ENCODE measurements around the gene TMX2. TPM values are rescaled to one million over a fixed set of nuclear protein-coding genes. Genes with fewer than 3 reads are reported as not detected.

The TMX2 gene
- total RNA-seq, 1 experiment from 2014 or later: 132 TPM

- Histone ChIP-seq H3K9me3 (replicated peaks) (no peaks in the 10 kb centered on the region), H3K4me3 (peak within 1 kb of the TSS; percentile 75), H3K36me3 (peaks cover 87% of the 10 kb centered on the region), H3K4me1 (replicated peaks) (peaks cover 13% of the 10 kb centered on the region), H3K27me3 (replicated peaks) (no peaks in the 10 kb centered on the region), H3K27ac (peak within 1 kb of the TSS; percentile 80)
- DNase-seq (ENCODE audit: low read depth in 1 of 2, low spot score in 2 of 2): peak; percentile 94 to 98
Measured at GRCh38 chr11:57741132-57742086, 29.0 kb downstream of the TMX2 start, which contains the start of gene SELENOH. Gene SELENOH, plus strand, starts transcription at chr11:57741491. Its CDS starts 105 bp downstream, at chr11:57741596.

GRCh38 chr11:57742087-57742452 lies 29.7 kb downstream of the TMX2 start:
- Histone ChIP-seq H3K27me3 (replicated peaks) (no peaks in the 10 kb centered on the region), H3K4me1 (replicated peaks) (peaks cover 13% of the 10 kb centered on the region), H3K27ac (peak overlapping the region; percentile 80), H3K4me3 (peak overlapping the region; percentile 75), H3K9me3 (replicated peaks) (no peaks in the 10 kb centered on the region), H3K36me3 (peaks cover 85% of the 10 kb centered on the region)
- no peak for DNase-seq (ENCODE audit: low read depth in 1 of 2, low spot score in 2 of 2)

DNA sequence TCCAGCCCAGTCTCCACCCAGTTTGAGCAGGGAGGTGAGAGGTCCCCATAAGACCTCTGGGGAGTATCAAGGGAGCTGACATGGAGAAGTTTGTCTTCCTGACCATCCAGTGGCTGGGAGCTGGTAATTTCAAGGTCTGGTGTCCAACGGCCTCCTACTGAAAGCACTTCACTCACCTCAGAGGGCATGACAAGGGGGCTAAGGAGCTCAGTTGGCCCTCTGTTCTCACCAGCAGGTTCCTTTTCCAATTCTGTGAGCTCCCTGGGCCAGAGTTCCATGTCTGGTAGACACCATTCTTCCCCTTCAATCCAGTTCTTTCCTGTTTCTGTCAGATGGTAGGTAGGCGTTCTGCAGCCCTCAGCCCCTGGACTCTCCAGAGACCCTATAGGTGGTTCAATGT lies 32.0 kb downstream of the TMX2 start:
- H3K27me3 ChIP-seq (replicated peaks): no peaks in the 10 kb centered on the region
- no peak overlapping the region for H3K4me3 ChIP-seq
- H3K36me3 ChIP-seq: peaks cover 65% of the 10 kb centered on the region
- H3K9me3 ChIP-seq (replicated peaks): no peaks in the 10 kb centered on the region
- H3K4me1 ChIP-seq (replicated peaks): peaks cover 13% of the 10 kb centered on the region
- no peak for DNase-seq (ENCODE audit: low read depth in 1 of 2, low spot score in 2 of 2)
- no peak overlapping the region for H3K27ac ChIP-seq

- DNase-seq (ENCODE audit: low read depth in 1 of 2, low spot score in 2 of 2): no peak
- no peaks in the 10 kb centered on the region for H3K9me3 ChIP-seq (replicated peaks)
- peaks cover 13% of the 10 kb centered on the region for H3K4me1 ChIP-seq (replicated peaks)
- no peaks in the 10 kb centered on the region for H3K27me3 ChIP-seq (replicated peaks)
- H3K27ac ChIP-seq: no peak overlapping the region
- H3K4me3 ChIP-seq: no peak overlapping the region
- peaks cover 61% of the 10 kb centered on the region for H3K36me3 ChIP-seq
Measured at GRCh38 chr11:57745206-57745605, 32.8 kb downstream of the TMX2 start.

DNA sequence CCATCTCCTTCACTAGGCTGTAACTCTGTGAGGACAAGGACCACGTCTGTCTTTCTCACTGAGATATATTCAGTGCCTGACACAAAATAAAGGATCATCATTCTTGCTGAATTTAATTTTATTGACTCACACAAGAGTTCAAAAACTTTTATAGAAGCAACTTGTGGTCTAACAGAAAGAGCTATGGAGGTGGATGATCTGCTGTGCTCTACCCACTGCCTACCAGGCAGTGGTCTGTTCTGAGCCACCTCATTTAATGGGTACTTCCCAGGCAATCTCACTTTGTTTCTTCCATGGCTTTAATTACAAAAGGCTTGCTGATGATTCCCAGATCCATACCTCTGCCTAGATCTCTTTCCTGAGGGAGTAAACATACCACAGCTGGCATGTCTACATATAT lies 34.5 kb downstream of the TMX2 start:
- no peak overlapping the region for H3K27ac ChIP-seq
- H3K27me3 ChIP-seq (replicated peaks): no peaks in the 10 kb centered on the region
- H3K4me3 ChIP-seq: no peak overlapping the region
- no peaks in the 10 kb centered on the region for H3K9me3 ChIP-seq (replicated peaks)
- no peak for DNase-seq (ENCODE audit: low read depth in 1 of 2, low spot score in 2 of 2)
- peaks cover 7% of the 10 kb centered on the region for H3K4me1 ChIP-seq (replicated peaks)
- peaks cover 44% of the 10 kb centered on the region for H3K36me3 ChIP-seq

DNA sequence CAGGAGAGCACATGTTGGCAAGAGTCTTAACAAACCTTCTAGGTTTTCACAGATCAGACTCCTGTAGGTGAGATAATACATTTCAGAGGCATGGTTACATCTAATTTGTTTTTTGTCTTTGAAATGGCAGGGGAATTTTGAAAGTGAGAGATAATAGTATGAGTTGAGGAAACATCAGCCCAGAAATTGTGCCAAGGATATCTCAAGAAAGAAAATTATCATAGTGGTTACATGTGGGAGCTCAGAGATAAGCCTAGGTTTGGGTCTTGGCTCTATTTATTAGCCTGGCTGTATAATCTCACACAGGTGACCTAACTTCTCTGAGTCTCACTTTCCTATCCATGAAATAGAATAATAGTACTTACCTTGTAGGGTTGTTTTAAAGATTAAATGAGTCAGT lies 38.8 kb downstream of the TMX2 start:
- no peak for DNase-seq (ENCODE audit: low read depth in 1 of 2, low spot score in 2 of 2)
- no peak overlapping the region for H3K4me3 ChIP-seq
- no peaks in the 10 kb centered on the region for H3K27me3 ChIP-seq (replicated peaks)
- no peaks in the 10 kb centered on the region for H3K4me1 ChIP-seq (replicated peaks)
- H3K9me3 ChIP-seq (replicated peaks): no peaks in the 10 kb centered on the region
- peaks cover 3% of the 10 kb centered on the region; the same call in 1 of the 2 replicates for H3K36me3 ChIP-seq
- no peak overlapping the region for H3K27ac ChIP-seq

DNA sequence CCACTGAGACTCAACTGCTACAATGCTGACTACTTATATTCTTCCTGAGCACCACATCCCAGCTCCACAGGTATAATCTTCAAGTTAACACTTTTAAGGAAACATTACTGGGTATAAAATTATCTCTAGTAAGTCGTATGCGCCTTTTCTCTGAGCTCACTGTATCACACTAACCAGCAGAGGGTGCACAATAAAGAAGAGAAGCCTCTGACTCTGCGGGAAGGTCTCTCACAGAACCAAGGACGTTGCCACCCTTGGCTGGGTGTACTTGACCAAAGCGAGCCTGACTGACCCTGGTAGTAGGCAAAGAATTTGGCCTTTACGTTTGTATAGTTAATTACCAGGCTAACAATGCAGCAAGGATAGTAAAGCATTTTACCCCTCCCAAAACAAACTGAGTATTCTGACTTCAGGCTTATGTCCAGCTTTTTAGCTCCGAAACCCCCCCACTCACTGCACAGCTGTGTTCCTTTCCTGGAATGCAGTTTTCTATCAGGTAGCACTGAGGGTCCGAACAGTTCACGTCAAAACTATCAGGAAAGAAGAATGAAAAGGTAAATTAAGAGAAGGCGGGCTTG lies 39.4 kb downstream of the TMX2 start, which contains the start of gene BTBD18:
BTBD18 (minus strand) TSS at position 144 of the 578 bp plus-strand sequence. CDS start 631 bp downstream, outside the sequence.
- no peaks in the 10 kb centered on the region for H3K4me1 ChIP-seq (replicated peaks)
- peaks cover 3% of the 10 kb centered on the region; the same call in 1 of the 2 replicates for H3K36me3 ChIP-seq
- H3K27ac ChIP-seq: no peak within 1 kb of the TSS
- no peaks in the 10 kb centered on the region for H3K9me3 ChIP-seq (replicated peaks)
- no peak within 1 kb of the TSS for H3K4me3 ChIP-seq
- DNase-seq (ENCODE audit: low read depth in 1 of 2, low spot score in 2 of 2): peak in 1 of 2 experiments; percentile 36
- no peaks in the 10 kb centered on the region for H3K27me3 ChIP-seq (replicated peaks)

- Histone ChIP-seq H3K4me1 (replicated peaks) (no peaks in the 10 kb centered on the region), H3K27me3 (replicated peaks) (no peaks in the 10 kb centered on the region), H3K27ac (no peak overlapping the region), H3K36me3 (no peaks in the 10 kb centered on the region), H3K9me3 (replicated peaks) (no peaks in the 10 kb centered on the region), H3K4me3 (no peak overlapping the region)
- no peak for DNase-seq (ENCODE audit: low read depth in 1 of 2, low spot score in 2 of 2)
Measured at GRCh38 chr11:57752954-57753353, 40.6 kb downstream of the TMX2 start.

- H3K27ac ChIP-seq: no peak overlapping the region
- H3K9me3 ChIP-seq (replicated peaks): no peaks in the 10 kb centered on the region
- peaks cover 4% of the 10 kb centered on the region for H3K4me1 ChIP-seq (replicated peaks)
- no peak for DNase-seq (ENCODE audit: low read depth in 1 of 2, low spot score in 2 of 2)
- no peaks in the 10 kb centered on the region for H3K27me3 ChIP-seq (replicated peaks)
- H3K4me3 ChIP-seq: no peak overlapping the region
- no peaks in the 10 kb centered on the region for H3K36me3 ChIP-seq
Measured at GRCh38 chr11:57758174-57758573, 45.8 kb downstream of the TMX2 start.

DNA sequence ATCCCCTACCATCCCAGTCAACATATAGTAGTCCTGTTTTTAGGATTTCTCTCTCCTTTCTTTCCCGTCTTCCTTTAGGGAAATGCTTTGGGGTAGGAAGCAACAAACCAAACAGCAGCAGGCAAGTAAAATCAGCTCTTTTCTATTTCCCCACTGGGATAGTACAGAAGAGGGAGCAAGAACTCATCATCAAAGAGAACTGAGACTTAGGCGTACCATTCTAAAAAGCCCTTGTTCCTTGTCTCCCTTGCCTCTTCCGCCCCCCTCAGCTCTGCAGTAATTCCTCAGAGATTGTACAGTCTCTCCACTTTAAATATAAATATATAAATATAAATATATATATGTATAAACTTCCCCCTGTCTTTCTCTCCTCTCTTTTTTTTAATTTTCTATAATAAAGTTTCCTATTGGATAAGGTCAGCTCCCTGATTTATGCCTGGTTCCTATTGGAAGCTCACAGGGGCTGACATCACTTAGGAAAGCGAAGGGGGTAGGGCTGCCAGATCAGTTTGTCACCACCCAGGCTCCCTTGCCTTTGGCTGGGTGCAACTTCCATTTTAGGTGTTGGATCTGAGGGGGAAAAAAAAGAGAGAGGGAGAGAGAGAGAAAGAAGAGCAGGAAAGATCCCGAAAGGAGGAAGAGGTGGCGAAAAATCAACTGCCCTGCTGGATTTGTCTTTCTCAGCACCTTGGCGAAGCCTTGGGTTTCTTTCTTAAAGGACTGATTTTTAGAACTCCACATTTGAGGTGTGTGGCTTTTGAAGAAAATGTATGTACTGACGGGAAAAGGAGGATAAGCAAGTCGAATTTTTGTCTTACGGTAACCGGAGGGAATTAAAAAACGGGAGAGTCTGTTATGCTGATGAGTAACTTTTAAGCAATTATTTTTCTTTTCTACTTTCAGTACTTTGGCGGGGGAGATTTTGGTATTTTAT lies 49.2 kb downstream of the TMX2 start, which contains the start of gene CTNND1:
CTNND1 (plus strand) TSS at position 502 of the 934 bp plus-strand sequence. CDS start 29,677 bp downstream, outside the sequence.
- H3K9me3 ChIP-seq (replicated peaks): no peaks in the 10 kb centered on the region
- peaks cover 21% of the 10 kb centered on the region for H3K4me1 ChIP-seq (replicated peaks)
- H3K4me3 ChIP-seq: peak within 1 kb of the TSS; percentile 52
- DNase-seq (ENCODE audit: low read depth in 1 of 2, low spot score in 2 of 2): peak; percentile 94 to 97
- H3K27ac ChIP-seq: peak within 1 kb of the TSS; percentile 85
- peaks cover 10% of the 10 kb centered on the region for H3K36me3 ChIP-seq
- H3K27me3 ChIP-seq (replicated peaks): no peaks in the 10 kb centered on the region

- peaks cover 15% of the 10 kb centered on the region for H3K36me3 ChIP-seq
- no peaks in the 10 kb centered on the region for H3K27me3 ChIP-seq (replicated peaks)
- peaks cover 21% of the 10 kb centered on the region for H3K4me1 ChIP-seq (replicated peaks)
- peak overlapping the region; percentile 52 for H3K4me3 ChIP-seq
- DNase-seq (ENCODE audit: low read depth in 1 of 2, low spot score in 2 of 2): peak in 1 of 2 experiments; percentile 30
- peak overlapping the region; percentile 85 for H3K27ac ChIP-seq
- no peaks in the 10 kb centered on the region for H3K9me3 ChIP-seq (replicated peaks)
Measured at GRCh38 chr11:57762235-57762861, 50.0 kb downstream of the TMX2 start.

- peak in 1 of 2 experiments; percentile 44 for DNase-seq (ENCODE audit: low read depth in 1 of 2, low spot score in 2 of 2)
- H3K27ac ChIP-seq: no peak overlapping the region
- peak overlapping the region; percentile 52 for H3K4me3 ChIP-seq
- H3K36me3 ChIP-seq: peaks cover 17% of the 10 kb centered on the region
- H3K27me3 ChIP-seq (replicated peaks): no peaks in the 10 kb centered on the region
- no peaks in the 10 kb centered on the region for H3K9me3 ChIP-seq (replicated peaks)
- H3K4me1 ChIP-seq (replicated peaks): peaks cover 21% of the 10 kb centered on the region
Measured at GRCh38 chr11:57763568-57763967, 51.2 kb downstream of the TMX2 start.

DNA sequence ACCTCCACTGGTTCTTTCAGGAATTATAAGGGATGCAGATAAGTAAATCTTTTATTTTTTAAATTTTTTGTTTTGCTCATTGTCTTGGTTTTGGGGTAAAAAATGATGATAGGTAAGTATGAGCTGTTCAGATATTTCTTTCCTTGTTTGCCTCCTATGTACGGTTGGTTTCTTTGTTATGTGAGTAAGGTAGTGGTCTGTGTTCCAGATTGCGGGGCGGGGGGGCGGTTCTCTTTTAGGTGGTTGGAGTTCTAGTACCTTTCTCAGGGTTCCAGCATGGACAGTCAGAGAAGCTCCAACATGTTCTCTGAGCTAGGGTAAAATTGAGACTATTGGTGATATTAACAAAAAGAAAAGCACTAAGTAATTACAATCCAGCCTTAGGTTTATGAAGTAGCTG lies 51.6 kb downstream of the TMX2 start:
- Histone ChIP-seq H3K4me3 (peak overlapping the region; percentile 52), H3K27ac (no peak overlapping the region), H3K36me3 (peaks cover 17% of the 10 kb centered on the region), H3K4me1 (replicated peaks) (peaks cover 21% of the 10 kb centered on the region), H3K27me3 (replicated peaks) (no peaks in the 10 kb centered on the region), H3K9me3 (replicated peaks) (no peaks in the 10 kb centered on the region)
- no peak for DNase-seq (ENCODE audit: low read depth in 1 of 2, low spot score in 2 of 2)

Data from SJSA1 (cell line).